A375 (cell line): Measurements from ENCODE around the gene PRSS2. TPM values are rescaled to one million over a fixed set of nuclear protein-coding genes. Genes with fewer than 3 reads are reported as not detected.

ENCODE experiments used
- small RNA-seq: library from RNA; depleted of rRNA; stranded (forward); fragments of <200 nt; gene quantifications from one replicate; pipeline ENCODE3, GENCODE V24; 2014
- total RNA-seq: library from RNA; depleted of rRNA; stranded (reverse); fragments of >200 nt; shearing (Covaris generic); gene quantifications from 2 replicates; pipeline ENCODE4 v1.2.3, GENCODE V29; 2014; rRNA removed

The PRSS2 gene
- not detected in 2 replicates for total RNA-seq

GRCh38 chr7:142770661-142771352 is at the start of gene PRSS2:
TSS of gene PRSS2 (plus strand) at chr7:142770970. CDS start at chr7:142770983, 13 bp downstream.

DNA sequence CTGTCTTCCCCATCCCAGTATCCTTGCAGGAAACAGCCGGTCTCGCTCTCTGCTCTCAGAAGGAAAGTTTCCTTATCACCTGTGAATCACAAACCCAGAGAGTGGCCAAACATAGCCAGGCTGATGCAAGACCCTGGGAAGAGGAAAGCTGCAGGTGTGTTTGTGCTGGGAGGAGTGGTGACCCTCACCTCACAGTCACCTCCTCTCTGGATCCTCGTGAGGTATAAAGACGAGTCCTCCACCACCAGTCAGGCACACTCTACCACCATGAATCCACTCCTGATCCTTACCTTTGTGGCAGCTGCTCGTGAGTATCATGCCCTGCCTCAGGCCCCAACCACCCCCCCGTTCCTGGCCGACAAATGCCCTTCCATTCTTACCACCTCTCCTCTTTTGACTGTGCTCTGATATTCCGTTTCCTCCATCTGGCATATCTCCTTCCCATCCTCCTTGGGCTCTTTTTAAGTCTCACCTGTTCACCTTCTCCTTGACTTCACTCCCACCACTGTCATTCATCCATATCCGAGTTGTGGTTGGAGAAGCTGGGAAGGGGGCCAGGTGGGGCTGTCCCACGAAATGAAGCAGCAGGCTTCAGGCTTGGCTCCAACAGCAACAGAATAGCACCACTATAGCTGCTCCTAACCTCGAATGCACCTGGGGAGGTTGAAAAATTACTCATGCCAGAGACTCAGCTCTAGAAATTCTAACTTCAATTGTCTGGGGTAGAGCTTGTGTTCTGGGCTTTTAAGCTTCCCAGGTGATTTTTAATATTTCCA is 21.4 kb upstream of the PRSS2 start, which contains the start of gene PRSS1:
PRSS1 (plus strand) TSS at position 255 of the 776 bp plus-strand sequence; CDS start at position 268, 13 bp downstream.

Small RNAs within 50 kb of the gene (small RNA-seq; reads per million reads assigned to genes)
- gene TRBD1 (not detected), gene TRBJ1-1 (not detected), gene TRBJ1-2 (not detected), gene TRBJ1-3 (not detected), gene TRBJ1-4 (not detected), gene TRBJ1-5 (not detected), gene TRBJ1-6 (not detected), gene TRBJ2-1 (not detected), gene TRBJ2-2 (not detected), gene TRBJ2-2P (not detected), gene TRBJ2-3 (not detected), gene TRBJ2-4 (not detected), gene TRBJ2-5 (not detected), gene TRBJ2-6 (not detected), gene TRBJ2-7 (not detected)

Other genes with a start within 250 kb of the PRSS2 start
- gene PRSS1, start 21.5 kb upstream of the PRSS2 start, total RNA-seq = not detected in 2 replicates
- gene EPHB6, start 84.1 kb downstream of the PRSS2 start, total RNA-seq = not detected in 2 replicates
- 0.11 TPM in 1 of 2 replicates, not detected in the other for gene TRPV6, start 114.8 kb downstream of the PRSS2 start, total RNA-seq
- gene TRPV5, start 162.8 kb downstream of the PRSS2 start, total RNA-seq = 0.05 TPM in 1 of 2 replicates, not detected in the other
- gene LLCFC1, start 168.5 kb downstream of the PRSS2 start, total RNA-seq = not detected in 2 replicates
- 0.45 and 0.83 TPM in 2 replicates for gene KEL, start 191.4 kb downstream of the PRSS2 start, total RNA-seq